Frontal cortex (tissue), 4 donors: ENCODE results near the gene ATP6V1E1. TPM values are rescaled to one million over a fixed set of nuclear protein-coding genes. Genes with fewer than 3 reads are reported as not detected.
"Not testable (repeated sequence)": the region's sequence is repeated elsewhere in the genome, so short reads cannot be mapped to it uniquely, and the experiment has no call there.

Experiments used
- DNase-seq, 2 donors: peaks; one replicate each; pipeline ENCODE4 v3.0.0; 2012; ENCODE audit warnings: low spot score in 2 of 2
- FAIRE-seq: peaks from 2 replicates; lab custom pipeline; 2012; peaks lifted over from hg19 to GRCh38; lab: Jason Lieb, UNC
- total RNA-seq: library from RNA; depleted of rRNA; stranded (reverse); fragments of >200 nt; gene quantifications from one replicate; pipeline ENCODE4 v1.2.3, GENCODE V29; 2014
- donor health status: control.
- donor health status: control.
- donor health status: control.

The ATP6V1E1 gene
- total RNA-seq: 84.4 TPM

DNA sequence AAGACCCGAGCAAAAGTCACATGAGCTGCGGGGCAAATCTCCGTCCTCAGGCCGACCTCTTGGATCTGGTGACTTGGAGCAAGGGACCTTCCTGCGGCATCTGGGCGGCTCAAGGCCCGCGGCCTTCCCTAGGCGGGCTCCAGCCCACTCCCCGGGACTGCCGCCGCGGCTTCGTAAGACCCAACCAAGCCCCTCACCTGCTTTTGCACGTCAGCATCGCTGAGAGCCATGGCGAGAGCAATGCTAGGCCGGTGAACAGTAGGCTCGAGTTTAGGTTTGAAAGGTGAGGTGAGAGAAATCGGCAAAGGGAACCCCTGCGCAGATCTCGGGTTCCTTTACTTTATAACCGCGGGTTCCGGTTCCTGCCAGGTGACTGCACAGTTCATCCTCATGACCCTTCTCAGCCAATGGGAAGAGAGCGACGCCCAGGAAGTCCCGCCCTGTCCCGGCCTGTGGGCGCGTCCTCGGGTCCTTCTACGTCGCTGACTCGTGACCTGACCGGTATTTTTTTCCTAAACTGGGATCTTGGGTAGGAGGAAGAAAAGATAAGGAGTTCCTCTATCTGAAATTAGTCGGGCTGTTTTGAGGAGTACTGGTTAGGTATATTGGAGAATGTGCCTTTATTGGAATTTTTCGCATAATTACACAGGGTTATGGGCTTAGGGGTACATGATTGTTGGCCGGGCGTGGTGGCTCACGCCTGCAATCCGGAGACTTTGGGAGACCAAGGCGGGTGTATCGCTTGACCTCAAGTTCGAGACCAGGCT is at the start of gene ATP6V1E1:
Gene ATP6V1E1 (minus strand): TSS at position 344 of the 767 bp plus-strand sequence. CDS start 114 bp downstream, at position 230.
- DNase-seq (peak; percentile 88 to 94), FAIRE-seq (peak; percentile 91)

DNA sequence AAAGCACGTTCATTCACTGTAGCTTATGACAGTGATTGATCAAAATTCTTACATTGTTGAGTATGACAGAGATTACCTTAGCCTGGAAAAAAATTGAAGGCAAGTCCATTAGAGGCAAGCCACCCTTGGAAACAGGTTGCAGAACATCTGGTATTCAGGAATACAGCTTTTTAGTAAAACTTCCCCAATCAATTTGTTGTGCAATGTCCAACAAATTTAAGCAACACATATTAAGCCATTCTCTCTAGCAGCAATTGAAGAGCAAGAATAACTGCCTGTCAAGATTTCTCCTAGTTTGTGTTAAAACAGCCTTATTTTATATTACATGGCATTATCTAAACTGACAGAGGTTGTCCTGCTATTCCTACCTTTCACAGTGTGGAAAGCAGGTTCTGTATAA is 47.0 kb upstream of the ATP6V1E1 start:
- FAIRE-seq: no peak
- no peak for DNase-seq

DNA sequence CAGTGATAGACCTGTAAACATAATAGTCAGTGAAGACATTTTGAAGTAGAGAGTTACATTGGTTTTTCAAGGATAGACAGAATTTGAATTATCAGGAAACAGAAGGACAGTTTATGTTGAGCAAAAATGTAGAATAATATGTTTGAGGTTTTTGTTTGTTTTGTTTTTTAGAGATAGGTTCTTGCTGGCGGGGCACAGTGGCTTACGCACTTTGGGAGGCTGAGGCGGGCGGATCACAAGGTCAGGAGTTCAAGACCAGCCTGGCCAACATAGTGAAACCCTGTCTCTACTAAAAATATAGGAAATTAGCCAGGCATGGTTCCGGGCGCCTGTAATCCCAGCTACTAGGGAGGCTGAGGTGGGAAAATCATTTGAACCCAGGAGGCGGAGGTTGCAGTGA is 45.6 kb upstream of the ATP6V1E1 start:
- DNase-seq: no peak

GRCh38 chr22:17672417-17672991 is 44.0 kb upstream of the ATP6V1E1 start:
- no peak for DNase-seq
- FAIRE-seq: no peak

More for the DNA sequence above, 45.6 kb upstream of the ATP6V1E1 start:
- no peak for FAIRE-seq

DNA sequence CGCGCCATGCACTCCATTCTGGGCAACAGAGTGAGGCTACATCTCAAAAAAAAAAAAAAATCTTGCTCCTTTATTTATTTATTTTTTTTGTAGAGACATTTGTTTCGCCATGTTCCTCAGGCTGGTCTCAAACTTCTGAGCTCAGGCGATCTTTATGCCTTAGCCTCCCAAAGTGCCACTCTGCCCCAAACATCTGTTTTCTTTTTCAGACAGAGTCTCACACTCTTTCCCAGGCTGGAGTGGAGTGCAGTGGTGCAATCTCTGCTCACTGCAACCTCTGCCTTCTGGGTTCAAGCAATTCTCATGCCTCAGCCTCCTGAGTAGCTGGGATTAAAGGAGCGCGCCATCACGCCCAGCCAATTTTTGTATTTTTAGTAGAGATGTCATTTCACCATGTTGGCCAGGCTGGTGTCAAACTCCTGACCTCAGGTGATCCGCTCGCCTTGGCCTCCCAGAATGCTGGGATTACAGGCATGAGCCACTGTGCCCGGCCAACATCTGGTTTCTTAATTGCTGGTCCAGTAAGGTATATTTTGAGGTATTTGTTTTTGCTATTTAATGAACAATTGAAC is 43.1 kb upstream of the ATP6V1E1 start:
- DNase-seq, FAIRE-seq: not testable (repeated sequence)

DNA sequence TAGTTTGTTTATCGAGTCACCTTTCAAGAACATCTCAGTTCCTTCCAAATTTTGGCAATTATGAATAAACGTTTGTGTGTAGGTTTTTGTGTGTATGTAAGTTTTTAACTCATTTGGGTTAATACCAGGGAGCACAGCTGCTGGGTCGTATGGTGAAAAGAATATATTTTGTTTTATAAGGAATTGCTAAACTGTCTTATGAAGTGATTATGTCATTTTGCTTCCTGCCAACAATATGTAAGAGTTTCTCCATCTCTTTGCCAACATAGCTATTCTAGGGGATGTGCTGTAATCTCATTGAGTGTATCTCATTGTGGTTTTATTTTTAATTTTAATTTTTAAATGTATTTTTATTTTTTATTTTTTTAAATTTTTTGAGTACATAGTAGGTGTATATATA is 37.3 kb upstream of the ATP6V1E1 start:
- DNase-seq (no peak), FAIRE-seq (peak; percentile 15)

GRCh38 chr22:17665248-17665647 is 36.7 kb upstream of the ATP6V1E1 start:
- no peak for DNase-seq
- FAIRE-seq: no peak

GRCh38 chr22:17664414-17665055 is 36.0 kb upstream of the ATP6V1E1 start:
- no peak for FAIRE-seq
- no peak for DNase-seq

GRCh38 chr22:17656870-17657395 is 28.4 kb upstream of the ATP6V1E1 start:
- FAIRE-seq (no peak), DNase-seq (no peak)

DNA sequence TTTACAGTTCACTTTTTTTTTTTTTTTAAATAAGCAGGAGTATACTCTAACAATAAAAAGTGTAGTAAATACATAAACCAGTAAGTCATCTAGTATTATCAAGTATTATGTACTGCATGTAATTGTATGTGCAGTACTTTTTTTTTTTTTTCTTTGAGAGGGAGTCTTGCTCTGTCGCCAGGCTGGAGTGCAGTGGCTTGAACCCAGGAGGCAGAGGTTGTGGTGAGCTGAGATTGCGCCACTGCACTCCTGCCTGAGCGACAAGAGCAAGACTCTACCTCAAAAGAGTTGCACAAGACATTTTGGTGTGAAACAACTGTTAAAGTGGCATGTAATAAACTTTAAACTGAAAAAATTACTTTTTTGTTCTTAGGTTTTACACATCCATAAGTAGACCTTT is 26.7 kb upstream of the ATP6V1E1 start:
- no peak for DNase-seq
- no peak for FAIRE-seq

- no peak for FAIRE-seq
- no peak for DNase-seq
These were observed 20.0 kb upstream of the ATP6V1E1 start for GRCh38 chr22:17648569-17648968.

- FAIRE-seq (no peak), DNase-seq (no peak)
These were observed 19.4 kb upstream of the ATP6V1E1 start for GRCh38 chr22:17647991-17648390.

GRCh38 chr22:17647452-17647851 is 18.9 kb upstream of the ATP6V1E1 start:
- no peak for FAIRE-seq
- DNase-seq: no peak

DNA sequence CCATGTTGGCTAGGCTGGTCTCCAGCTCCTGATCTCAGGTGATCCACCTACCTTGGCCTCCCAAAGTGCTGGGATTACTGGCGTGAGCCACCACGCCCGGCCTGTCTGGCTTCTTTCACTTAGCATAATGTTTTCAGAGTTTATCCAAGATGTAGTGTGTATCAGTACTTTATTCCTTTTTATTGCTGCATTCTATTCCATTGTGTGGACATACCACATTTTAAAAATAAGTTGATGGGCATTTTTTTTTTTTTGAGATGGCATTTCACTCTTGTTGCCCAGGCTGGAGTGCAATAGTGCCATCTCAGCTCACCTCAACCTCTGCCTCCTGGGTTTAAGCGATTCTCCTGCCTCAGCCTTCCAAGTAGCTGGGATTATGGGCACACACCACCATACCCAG is 13.8 kb upstream of the ATP6V1E1 start:
- not testable (repeated sequence) for DNase-seq, FAIRE-seq

- DNase-seq (no peak), FAIRE-seq (no peak)
These were observed 12.7 kb upstream of the ATP6V1E1 start for GRCh38 chr22:17641269-17641668.

DNA sequence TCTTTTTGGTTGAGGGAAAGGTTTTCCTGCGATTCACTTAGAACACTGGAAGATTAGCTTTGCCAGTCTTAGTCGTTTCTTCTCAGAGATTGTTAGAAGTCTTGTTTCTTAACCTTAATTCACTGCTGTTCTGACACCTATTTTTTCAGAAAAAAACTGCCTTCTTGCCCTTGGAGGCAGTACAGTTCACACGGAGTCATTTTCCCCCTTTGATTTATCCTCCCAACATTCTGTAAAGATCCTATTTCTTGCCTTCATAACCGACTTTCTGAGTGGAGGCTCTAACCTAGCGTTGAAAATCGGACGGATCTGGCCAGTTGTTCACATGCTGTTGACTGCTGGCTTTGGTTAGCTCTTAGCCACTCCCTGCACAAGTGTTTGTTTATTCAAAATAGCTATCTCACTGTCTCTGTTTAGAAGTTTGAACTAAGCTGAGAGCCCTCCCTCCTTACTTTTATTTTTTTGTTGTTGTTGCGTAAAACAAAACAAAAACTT is 10.7 kb upstream of the ATP6V1E1 start:
- no peak for FAIRE-seq
- DNase-seq: peak; percentile 28 to 51

GRCh38 chr22:17638432-17639246 is 10.1 kb upstream of the ATP6V1E1 start, which contains the start of gene BCL2L13:
BCL2L13 (plus strand) TSS chr22:17638757; CDS start chr22:17655712, 16,955 bp downstream.
- no peak for FAIRE-seq

DNA sequence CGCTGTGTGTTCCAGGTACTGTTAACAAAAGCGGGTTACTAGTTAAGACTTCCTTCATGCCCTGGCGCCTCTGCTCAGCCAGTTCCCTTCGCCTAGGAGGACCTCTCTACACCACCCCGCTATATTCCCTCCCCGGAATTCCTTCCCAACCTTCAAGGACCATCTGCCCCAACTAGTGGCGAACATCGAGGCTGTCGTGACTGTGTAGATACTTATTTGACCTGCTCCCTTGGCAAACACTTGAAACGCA is 9.6 kb upstream of the ATP6V1E1 start:
- DNase-seq (peak in 1 of 2 donors; percentile 47), FAIRE-seq (no peak)

More at GRCh38 chr22:17638432-17639246, 10.1 kb upstream of the ATP6V1E1 start, which contains the start of gene BCL2L13:
- DNase-seq: peak; percentile 85 to 90

GRCh38 chr22:17637490-17638181 is 9.1 kb upstream of the ATP6V1E1 start:
- no peak for FAIRE-seq
- peak in 1 of 2 donors; percentile 30 for DNase-seq
